ENCODE data around the gene CHD2. TPM values are rescaled to one million over a fixed set of nuclear protein-coding genes. Genes with fewer than 3 reads are reported as not detected.

CHD2 gene
- total RNA-seq, 1 experiment from 2014 or later = 101 TPM

GRCh38 chr15:92917598-92918407 is 17.7 kb downstream of the CHD2 start (continued):
- TF ChIP-seq ZNF416 (CRISPR knock-in tag; IDR thresholded peaks at IDR 0.05) = no peak
- TF ChIP-seq MXD4 (CRISPR knock-in tag; IDR thresholded peaks at IDR 0.05; ENCODE audit: borderline replicate concordance) = no peak
- no peak for TF ChIP-seq PREB (CRISPR knock-in tag; IDR thresholded peaks at IDR 0.05; ENCODE audit: borderline replicate concordance)
- TF ChIP-seq CDX4 (CRISPR knock-in tag; IDR thresholded peaks at IDR 0.05; ENCODE audit: borderline replicate concordance) = no peak
- TF ChIP-seq ZNF532 (CRISPR knock-in tag; IDR thresholded peaks at IDR 0.05; ENCODE audit: borderline replicate concordance) = 0 out of 2 replicates have a peak, but pooled peaks have one; percentile 9
- peak; percentile 74 for TF ChIP-seq CTCF (IDR thresholded peaks at IDR 0.05)
- peak; percentile 57; the same call in 1 of the 2 replicates for TF ChIP-seq FOXK1 (CRISPR knock-in tag; IDR thresholded peaks at IDR 0.05)
- no peak; the same call in 1 of the 2 replicates for TF ChIP-seq ETV6 (CRISPR knock-in tag; IDR thresholded peaks at IDR 0.05)
- TF ChIP-seq ZNF138 (CRISPR knock-in tag; conservative IDR thresholded peaks at IDR 0.05) = no peak
- no peak for TF ChIP-seq ARID4B (CRISPR knock-in tag; IDR thresholded peaks at IDR 0.05; ENCODE audit: borderline replicate concordance)
- 0 out of 2 replicates have a peak, but pooled peaks have one; percentile 12 for TF ChIP-seq PRDM15 (CRISPR knock-in tag; IDR thresholded peaks at IDR 0.05)
- no peak for TF ChIP-seq FOXP4 (CRISPR knock-in tag; IDR thresholded peaks at IDR 0.05)
- TF ChIP-seq RORB (CRISPR knock-in tag; IDR thresholded peaks at IDR 0.05) = no peak
- no peak for TF ChIP-seq ATF3 (CRISPR knock-in tag; conservative IDR thresholded peaks at IDR 0.05)
- no peak for TF ChIP-seq ZNF232 (CRISPR knock-in tag; IDR thresholded peaks at IDR 0.05)
- no peak for TF ChIP-seq ZNF396 (CRISPR knock-in tag; IDR thresholded peaks at IDR 0.05; ENCODE audit: borderline replicate concordance)
- TF ChIP-seq IRF1 (CRISPR knock-in tag; IDR thresholded peaks at IDR 0.05) = no peak

Data from WTC11 (cell line).